HG03039 (cell line): ENCODE measurements around the gene LIPE.

Source experiments
- ATAC-seq: cut with Tn5 transposase; IDR thresholded peaks from one replicate; pipeline ENCODE4 v1.9.1; 2021; ENCODE audit warnings: mild to moderate bottlenecking, moderate library complexity; ENCODE audit not compliant: unreplicated experiment

Gene LIPE

GRCh38 chr19:42445948-42446347 lies 18.8 kb upstream of the LIPE start:
- ATAC-seq: no peak

GRCh38 chr19:42443944-42444398 lies 16.8 kb upstream of the LIPE start:
- no peak for ATAC-seq

GRCh38 chr19:42442833-42443232 lies 15.6 kb upstream of the LIPE start, which contains the start of gene CXCL17:
Gene CXCL17 (minus strand): TSS chr19:42442946. CDS start chr19:42442832, 114 bp downstream.
- no peak for ATAC-seq

GRCh38 chr19:42441049-42441445 lies 13.9 kb upstream of the LIPE start:
- ATAC-seq: no peak

DNA sequence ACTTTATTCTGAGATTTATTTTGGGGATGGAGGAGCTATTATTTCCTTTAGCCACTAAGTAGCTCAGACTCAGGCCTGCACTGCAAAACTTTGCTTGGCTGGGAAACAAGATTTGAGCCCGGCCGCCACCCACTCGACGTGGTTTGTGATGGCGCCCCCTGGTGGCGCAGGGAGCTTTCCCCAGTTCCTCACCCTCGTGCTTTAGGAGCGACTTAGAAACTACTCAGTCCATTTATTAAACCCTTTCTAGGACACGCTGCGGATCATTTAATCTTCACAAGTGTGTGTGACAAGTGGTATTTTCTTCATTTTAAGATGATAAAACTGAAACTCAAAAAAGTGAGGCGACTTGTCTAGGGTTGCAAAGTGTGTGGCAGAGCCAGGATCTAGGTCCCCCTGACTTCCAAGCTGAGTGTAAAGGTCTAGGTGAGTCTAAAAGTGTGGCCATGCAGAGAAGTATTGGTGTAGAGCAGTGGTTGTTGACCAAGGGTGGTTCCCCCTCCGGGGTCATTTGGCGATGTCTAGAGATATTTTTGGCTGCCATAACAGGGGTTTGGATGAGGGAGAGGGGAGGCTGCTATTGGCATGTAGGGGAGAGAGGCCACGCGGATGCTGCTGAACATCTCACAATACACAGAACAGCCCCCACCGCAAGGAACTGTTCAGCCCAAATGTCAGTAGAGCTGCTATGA lies 13.3 kb upstream of the LIPE start:
- ATAC-seq: no peak

- no peak for ATAC-seq
Measured at GRCh38 chr19:42436006-42436405, 8.8 kb upstream of the LIPE start.

DNA sequence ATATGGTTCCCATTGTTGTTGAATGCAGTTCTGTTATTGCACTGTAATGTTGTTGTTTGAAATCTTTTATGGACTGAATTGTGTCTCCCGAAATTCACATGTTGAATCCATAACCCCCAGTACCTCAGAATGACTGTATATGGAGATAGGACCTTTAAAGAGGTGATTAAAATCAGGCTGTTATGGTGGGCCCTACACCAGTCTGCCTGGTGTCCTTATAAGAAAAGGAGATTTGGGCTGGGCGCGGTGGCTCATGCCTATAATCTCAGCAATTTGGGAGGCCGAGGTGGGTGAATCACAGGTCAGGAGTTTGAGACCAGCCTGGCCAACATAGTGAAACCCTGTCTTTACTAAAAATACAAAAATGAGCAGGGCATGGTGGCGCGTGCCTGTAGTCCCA lies 8.1 kb upstream of the LIPE start:
- ATAC-seq: no peak

DNA sequence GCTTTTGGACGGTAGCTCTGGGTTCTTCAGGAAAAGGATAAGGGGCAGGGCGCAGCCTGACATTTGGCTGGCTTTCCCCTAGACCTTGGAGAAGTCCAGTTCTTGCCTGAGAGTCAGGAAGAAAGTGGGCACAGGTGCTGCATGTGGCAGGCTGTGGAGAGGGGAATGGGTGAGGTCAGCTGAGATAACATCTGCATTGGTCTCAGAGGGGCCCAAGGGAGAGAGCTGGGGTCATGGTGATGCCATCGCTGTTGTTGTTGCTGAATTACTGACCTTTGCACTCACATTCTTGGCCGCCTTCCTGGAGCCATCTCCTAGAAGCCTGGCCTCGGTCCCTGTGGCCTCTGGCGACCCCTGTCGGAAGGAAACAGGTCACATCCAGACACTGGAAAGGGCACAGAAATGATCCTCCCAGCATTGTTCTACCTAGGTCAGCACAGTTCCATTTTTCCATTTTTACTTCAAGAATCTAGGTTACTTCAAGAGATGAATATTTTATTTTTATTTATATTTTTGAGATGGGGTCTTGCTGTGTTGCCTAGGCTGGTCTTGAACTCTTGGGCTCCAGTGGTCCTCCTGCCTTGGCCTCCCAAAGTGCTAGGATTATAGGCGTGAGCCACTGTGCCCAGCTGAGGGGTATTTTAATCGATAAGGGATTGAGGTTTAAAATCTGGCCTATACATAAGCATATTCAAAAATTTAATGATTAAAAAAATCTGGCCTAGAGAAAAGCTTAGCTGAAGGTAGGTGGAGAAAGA lies 6.5 kb upstream of the LIPE start:
- ATAC-seq: no peak

DNA sequence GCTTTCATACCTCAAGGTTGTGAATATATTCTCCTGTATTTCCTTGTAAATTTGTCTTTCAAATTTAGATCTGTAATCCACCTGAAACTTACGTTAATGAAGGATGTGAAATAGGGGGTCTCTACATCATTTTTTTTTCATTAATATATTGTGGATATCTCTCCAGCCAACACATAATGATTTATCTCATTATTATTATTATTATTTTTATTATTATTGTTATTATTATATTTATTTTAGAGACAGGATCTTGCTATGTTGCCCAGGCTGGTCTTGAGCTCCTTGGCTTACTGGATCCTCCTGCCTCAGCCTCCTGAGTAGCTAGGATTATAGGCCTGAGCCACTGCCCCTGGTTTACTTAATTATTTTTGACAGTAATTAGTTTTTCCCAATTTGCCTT lies 4.3 kb upstream of the LIPE start:
- ATAC-seq: no peak

DNA sequence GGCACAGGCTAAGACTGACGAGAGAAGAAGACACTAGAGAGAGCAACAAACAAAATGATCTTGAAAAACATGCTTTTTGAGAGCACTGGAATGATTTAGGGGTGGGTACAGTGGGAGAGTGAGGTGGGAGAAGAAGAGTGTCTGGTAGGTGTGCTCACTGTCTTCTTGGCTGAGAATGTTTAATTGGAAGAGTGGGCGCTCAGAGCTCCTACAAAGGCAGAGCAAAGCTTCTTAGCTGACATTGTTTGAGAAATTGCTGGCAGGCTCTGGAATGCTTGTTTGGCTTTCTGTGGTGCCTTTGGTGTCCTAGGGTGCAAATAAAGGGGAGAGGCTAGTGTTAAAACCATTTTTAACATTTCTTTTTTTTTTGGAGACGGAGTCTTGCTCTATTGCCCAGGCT lies 1.5 kb upstream of the LIPE start:
- no peak for ATAC-seq

- no peak for ATAC-seq
Measured at GRCh38 chr19:42426643-42427042, 545 bp downstream of the LIPE start.

DNA sequence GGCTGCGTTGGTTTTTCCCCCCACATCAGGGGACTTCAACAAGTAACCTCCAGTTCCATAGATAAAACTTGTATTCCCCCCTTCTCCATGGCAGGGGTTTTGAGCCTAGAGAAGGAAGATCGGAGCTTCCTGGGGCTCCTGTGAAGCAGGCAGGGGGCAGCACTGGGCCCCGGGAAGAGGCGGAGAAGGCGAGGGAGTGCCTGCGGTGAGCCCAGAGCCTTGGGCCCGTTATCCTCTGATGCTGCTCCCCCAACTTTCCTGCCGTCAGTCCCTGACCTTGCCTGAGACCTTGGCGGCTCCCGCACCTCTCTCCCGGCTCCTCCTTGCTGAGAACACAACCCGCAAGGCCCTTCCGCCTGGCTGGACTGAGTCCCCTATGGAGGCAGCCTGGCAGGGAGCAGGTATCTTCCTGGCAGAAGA lies 2.5 kb downstream of the LIPE start:
- no peak for ATAC-seq

DNA sequence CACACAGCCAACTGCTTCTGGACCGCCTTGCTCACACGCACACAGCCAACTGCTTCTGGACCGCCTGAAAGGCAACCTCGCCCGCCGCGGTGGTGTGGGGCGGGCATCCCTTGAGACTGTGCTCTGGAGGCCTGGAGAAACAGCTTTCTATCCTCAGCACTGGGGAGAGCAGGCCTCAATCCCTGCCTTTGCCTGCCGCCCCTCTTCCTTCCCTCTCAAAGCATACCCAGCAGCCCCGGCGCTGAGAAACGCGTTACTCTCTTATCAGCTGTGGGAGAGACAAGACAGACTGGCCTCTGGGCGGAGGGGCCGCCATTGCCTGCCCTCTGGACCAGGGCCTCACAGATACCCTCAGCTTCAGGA lies 2.9 kb downstream of the LIPE start:
- ATAC-seq: no peak

- ATAC-seq: peak; percentile 87
Measured at GRCh38 chr19:42423462-42424344, 3.5 kb downstream of the LIPE start.

DNA sequence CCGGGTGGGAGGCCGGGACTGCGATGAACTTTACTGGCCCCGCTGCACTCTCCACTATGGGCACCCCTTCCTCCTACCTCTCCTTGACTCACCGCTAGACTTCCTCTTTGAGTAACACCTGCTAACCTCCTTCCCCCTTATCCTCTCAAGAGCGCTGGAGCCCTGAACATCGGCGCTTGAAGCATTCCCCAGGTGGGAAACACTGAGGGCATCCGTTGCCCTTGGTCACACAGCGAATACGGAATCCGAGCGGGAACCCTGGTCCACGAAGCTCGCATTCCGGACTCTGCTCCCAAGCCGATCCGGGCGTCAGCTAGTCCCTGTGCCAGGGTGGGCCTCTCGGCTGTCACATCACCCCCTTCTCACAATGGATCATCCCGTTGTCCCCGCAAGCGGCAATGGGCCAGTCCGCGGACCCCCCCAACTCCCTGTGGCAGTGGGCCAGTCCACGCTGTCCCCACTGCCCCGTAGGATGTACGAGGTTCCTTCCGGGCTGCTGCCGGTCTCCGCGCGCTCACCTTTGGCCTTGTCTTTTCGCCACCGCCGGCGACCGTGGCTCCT lies 4.2 kb downstream of the LIPE start:
- peak; percentile 31 for ATAC-seq

- ATAC-seq: no peak
Measured at GRCh38 chr19:42422092-42422900, 4.9 kb downstream of the LIPE start.

GRCh38 chr19:42421591-42422031 lies 5.6 kb downstream of the LIPE start:
- ATAC-seq: no peak

DNA sequence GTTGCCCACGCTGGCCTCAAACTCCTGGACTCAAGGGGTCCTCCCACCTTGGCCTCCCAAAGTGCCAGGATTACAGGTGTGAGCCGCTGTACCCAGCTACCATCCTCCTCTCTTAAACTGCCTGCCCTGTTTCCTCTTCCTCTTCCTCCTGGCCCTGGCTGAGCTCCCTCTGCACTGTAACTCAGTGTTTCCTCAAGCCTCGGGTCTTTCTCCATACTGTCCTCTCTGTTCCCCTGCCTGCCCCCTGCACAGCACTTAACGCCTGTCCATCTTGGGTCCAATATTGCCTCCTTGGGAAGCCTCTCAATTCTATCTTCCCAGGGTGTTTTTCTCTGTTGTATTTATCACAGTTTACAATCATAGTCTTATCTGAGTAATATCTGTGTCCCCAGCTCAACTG lies 6.1 kb downstream of the LIPE start:
- ATAC-seq: no peak

DNA sequence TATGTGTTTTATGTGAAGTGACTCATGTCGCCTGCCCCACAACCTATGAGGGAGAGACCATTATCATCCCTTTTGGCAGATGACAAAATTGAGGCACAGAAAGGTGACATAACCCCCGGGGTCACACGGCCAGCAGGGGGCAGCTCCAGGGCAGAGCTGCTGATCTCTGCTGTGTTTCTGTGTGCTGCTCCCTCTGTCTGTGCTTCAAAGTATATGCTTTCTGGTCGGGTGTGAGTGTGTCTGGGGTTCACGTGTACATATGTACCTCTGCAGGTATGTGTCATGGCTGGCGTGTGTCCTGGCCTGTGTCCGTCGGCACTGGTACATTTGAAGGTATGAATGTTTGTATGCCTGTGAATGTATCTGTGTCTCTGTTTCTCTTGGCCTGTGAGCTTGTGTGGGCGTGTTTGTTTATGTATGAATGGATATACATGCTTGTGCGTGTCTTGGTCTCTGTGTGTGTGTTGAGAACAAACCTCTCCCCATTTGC lies 7.1 kb downstream of the LIPE start:
- no peak for ATAC-seq

DNA sequence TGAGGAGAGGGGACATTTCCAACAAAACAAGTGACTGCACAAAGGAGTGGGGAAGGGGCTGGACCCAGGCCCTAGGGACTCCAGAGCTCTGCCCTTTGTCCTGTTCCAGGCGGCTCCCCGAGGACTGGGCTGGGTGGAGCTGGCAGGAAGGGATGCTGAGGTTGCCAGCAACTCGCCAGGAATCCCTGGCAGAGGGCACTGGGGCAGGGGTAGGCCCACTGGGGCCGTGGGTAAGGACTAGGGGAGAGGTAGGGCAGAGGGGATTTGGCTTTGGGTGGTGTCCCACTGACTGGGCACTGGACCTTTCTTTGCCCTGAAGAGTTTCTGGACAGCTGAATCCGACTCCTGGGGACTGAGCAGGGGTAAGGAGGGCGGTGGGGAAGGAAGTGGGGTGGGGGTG lies 7.9 kb downstream of the LIPE start:
- no peak for ATAC-seq
